ENCODE results near the gene GCN1. TPM values are rescaled to one million over a fixed set of nuclear protein-coding genes. Genes with fewer than 3 reads are reported as not detected.

GCN1 gene
- total and polyA plus RNA-seq, 4 donors: 19.3 to 93.6 (median 53.1) TPM

DNA sequence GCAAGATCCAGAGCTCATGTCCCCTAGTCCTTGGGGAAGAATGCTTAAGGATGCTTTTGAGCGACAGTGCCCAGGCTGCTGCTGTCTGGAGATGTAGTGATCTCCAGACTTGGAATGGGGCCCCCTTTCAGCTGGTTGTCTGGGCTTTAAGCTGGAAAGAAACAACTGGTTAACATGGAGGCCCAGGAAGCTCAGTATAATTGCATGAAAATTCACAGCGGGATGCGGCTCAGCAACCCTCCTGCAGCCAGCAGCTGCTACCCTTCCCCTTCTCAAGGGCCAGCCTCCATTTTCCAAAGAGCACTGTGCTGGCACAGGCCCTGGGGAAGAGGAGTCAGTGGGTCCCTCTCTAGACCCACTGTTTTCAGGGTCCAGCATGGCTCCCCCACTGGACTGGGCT lies 104.3 kb downstream of the GCN1 start:
- DNase-seq (no peak), ATAC-seq (ENCODE audit: insufficient read depth, low FRiP score) (no peak)
- H3K27ac ChIP-seq (ENCODE audit: low read depth in 1 of 2, low read length in 1 of 2): no peak overlapping the region
- no peaks in the 10 kb centered on the region for H3K27me3 ChIP-seq (ENCODE audit: control insufficient read depth in 3 of 3, insufficient read depth in 3 of 3, low read length in 2 of 3)
- peaks cover 0 to 27% (median 3%) of the 10 kb centered on the region in 4 donors for H3K36me3 ChIP-seq (ENCODE audit: control insufficient read depth in 4 of 4, insufficient read depth in 4 of 4, low read length in 4 of 4)
- WGBS, 2 donors: 90 to 95% methylated on average over 3 of the region's 3 CpGs
- H3K9me3 ChIP-seq (ENCODE audit: control insufficient read depth in 4 of 4, insufficient read depth in 3 of 4, low read length in 3 of 4): no peaks in the 10 kb centered on the region
- peaks cover 0 to 21% (median 5%) of the 10 kb centered on the region in 5 donors for H3K4me1 ChIP-seq (ENCODE audit: control insufficient read depth in 5 of 5, insufficient read depth in 5 of 5, low read length in 5 of 5)
- TF ChIP-seq, protein P1, sequence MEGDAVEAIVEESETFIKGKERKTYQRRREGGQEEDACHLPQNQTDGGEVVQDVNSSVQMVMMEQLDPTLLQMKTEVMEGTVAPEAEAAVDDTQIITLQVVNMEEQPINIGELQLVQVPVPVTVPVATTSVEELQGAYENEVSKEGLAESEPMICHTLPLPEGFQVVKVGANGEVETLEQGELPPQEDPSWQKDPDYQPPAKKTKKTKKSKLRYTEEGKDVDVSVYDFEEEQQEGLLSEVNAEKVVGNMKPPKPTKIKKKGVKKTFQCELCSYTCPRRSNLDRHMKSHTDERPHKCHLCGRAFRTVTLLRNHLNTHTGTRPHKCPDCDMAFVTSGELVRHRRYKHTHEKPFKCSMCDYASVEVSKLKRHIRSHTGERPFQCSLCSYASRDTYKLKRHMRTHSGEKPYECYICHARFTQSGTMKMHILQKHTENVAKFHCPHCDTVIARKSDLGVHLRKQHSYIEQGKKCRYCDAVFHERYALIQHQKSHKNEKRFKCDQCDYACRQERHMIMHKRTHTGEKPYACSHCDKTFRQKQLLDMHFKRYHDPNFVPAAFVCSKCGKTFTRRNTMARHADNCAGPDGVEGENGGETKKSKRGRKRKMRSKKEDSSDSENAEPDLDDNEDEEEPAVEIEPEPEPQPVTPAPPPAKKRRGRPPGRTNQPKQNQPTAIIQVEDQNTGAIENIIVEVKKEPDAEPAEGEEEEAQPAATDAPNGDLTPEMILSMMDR (IDR thresholded peaks at IDR 0.05; ENCODE audit: control extremely low read depth, extremely low read depth): no peak
- no peak overlapping the region for H3K4me3 ChIP-seq
- no peak overlapping the region for H3K9ac ChIP-seq (ENCODE audit: insufficient read depth in 1 of 2, low read length in 2 of 2)

DNA sequence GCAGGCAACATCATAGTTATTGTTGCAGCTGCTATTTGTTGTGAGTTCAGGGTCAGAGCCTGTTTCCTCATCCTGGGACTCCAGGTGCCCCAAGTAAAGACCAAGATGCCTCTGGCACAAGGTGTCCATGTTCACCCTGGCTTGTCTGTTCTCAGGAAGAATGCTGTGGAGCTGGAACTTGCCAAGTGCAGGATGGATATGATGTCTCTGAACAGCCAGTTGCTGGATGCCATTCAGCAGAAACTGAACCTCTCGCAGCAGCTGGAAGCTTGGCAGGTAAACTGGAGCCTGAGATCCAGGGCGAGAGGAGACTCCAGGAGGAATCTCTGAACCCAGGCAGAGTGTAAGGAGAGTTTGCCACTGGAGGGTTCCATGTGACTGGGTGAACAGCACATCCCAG lies 104.7 kb downstream of the GCN1 start:
- peaks cover 0 to 21% (median 5%) of the 10 kb centered on the region in 5 donors for H3K4me1 ChIP-seq (ENCODE audit: control insufficient read depth in 5 of 5, insufficient read depth in 5 of 5, low read length in 5 of 5)
- H3K27ac ChIP-seq (ENCODE audit: low read depth in 1 of 2, low read length in 1 of 2): no peak overlapping the region
- no peaks in the 10 kb centered on the region for H3K27me3 ChIP-seq (ENCODE audit: control insufficient read depth in 3 of 3, insufficient read depth in 3 of 3, low read length in 2 of 3)
- TF ChIP-seq, protein P1 (IDR thresholded peaks at IDR 0.05; ENCODE audit: control extremely low read depth, extremely low read depth): no peak
- no peaks in the 10 kb centered on the region for H3K9me3 ChIP-seq (ENCODE audit: control insufficient read depth in 4 of 4, insufficient read depth in 3 of 4, low read length in 3 of 4)
- ATAC-seq (ENCODE audit: insufficient read depth, low FRiP score): no peak
- no peak overlapping the region for H3K9ac ChIP-seq (ENCODE audit: insufficient read depth in 1 of 2, low read length in 2 of 2)
- H3K4me3 ChIP-seq: no peak overlapping the region
- WGBS, 2 donors: 89 to 96% methylated on average over 2 of the region's 2 CpGs
- no peak for DNase-seq
- H3K36me3 ChIP-seq (ENCODE audit: control insufficient read depth in 4 of 4, insufficient read depth in 4 of 4, low read length in 4 of 4): peaks cover 0 to 26% (median 2%) of the 10 kb centered on the region in 4 donors

DNA sequence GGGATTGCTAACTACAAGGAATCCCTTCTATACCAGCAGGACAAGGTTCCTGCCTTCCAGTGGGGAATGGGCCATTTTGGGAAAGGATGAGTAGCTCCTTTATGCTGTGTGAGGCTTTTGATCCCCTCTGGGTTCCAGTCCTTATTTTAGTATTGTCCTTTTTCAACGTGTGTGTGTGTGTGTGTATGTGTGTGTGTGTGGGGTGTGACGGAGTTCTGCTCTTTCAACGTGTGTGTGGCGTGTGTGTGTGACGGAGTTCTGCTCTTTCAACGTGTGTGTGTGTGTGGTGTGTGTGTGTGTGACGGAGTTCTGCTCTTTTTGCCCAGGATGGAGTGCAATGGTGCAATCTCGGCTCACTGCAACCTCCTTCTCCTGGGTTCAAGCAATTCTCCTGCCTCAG lies 105.4 kb downstream of the GCN1 start:
- TF ChIP-seq, protein P1 (IDR thresholded peaks at IDR 0.05; ENCODE audit: control extremely low read depth, extremely low read depth): no peak
- Histone ChIP-seq H3K9ac (ENCODE audit: insufficient read depth in 1 of 2, low read length in 2 of 2) (no peak overlapping the region), H3K27me3 (ENCODE audit: control insufficient read depth in 3 of 3, insufficient read depth in 3 of 3, low read length in 2 of 3) (no peaks in the 10 kb centered on the region), H3K9me3 (ENCODE audit: control insufficient read depth in 4 of 4, insufficient read depth in 3 of 4, low read length in 3 of 4) (no peaks in the 10 kb centered on the region), H3K27ac (ENCODE audit: low read depth in 1 of 2, low read length in 1 of 2) (no peak overlapping the region), H3K4me3 (no peak overlapping the region), H3K36me3 (ENCODE audit: control insufficient read depth in 4 of 4, insufficient read depth in 4 of 4, low read length in 4 of 4) (peaks cover 0 to 20% (median 0%) of the 10 kb centered on the region in 4 donors), H3K4me1 (ENCODE audit: control insufficient read depth in 5 of 5, insufficient read depth in 5 of 5, low read length in 5 of 5) (peaks cover 0 to 20% (median 5%) of the 10 kb centered on the region in 5 donors)
- ATAC-seq (ENCODE audit: insufficient read depth, low FRiP score): no peak
- DNase-seq: no peak
- 19 to 23% methylated on average over 8 of the region's 8 CpGs for WGBS, 2 donors
